ENCODE data around the gene LGI4.
"Not testable (repeated sequence)": the region's sequence is repeated elsewhere in the genome, so short reads cannot be mapped to it uniquely, and the experiment has no call there.

Gene LGI4

GRCh38 chr19:35160629-35161433 lies 26.0 kb upstream of the LGI4 start:
- DNase-seq (ENCODE audit: low read depth in 2 of 2): no peak

- no peak for DNase-seq (ENCODE audit: low read depth in 2 of 2)
Observed at GRCh38 chr19:35159606-35160005, 24.7 kb upstream of the LGI4 start.

- DNase-seq (ENCODE audit: low read depth in 2 of 2): no peak
Observed at GRCh38 chr19:35157431-35157830, 22.6 kb upstream of the LGI4 start.

DNA sequence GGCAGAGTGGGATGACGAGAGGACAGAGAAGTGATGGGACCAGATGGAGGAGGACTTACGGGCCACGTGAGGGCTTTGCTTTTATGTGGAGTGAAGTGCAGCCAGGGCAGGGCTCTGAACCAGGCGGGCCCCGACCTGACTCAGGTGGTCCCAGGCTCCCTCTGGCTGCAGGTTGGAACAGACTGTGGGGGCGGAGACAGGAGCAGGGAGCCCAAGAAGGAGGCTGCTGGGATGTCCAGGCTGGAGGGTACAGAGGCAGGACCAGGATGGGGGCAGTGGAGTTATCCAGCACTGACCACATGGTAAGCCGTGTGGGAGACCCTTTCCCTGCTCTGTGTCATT lies 21.8 kb upstream of the LGI4 start:
- DNase-seq (ENCODE audit: low read depth in 2 of 2): no peak

DNA sequence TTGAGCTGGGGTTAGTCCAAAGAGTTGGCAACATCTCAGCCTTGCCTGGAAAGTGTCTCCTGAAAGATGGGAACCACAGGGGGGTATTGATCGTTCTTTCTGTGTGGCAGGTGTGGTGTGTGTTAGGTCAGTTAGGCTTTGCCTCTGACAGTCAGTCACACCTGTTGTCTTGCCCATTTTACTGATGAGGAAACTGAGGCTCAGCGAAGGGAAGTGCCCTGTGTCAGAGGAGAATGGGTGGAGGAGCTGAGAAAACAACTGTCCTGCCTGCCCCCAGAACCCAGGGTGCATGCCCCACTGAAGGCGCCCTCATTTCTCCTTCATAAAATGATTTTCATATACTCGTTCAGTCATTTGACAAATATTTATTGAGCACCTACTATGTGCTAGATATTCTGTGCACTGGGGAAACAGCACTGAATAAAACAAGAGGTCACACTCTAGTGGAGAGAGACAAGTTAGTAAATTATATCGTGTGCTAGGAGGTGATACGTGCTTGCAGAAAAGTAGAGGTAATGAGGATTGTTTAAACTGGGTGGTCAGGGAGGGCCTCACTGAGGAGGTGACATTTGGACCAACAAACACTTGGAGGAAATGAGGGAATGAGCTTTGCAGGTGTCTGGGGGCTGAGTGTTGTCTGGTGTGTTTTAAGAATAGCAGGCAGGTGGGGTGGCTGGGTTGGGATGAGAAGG lies 21.3 kb upstream of the LGI4 start:
- no peak for DNase-seq (ENCODE audit: low read depth in 2 of 2)

DNA sequence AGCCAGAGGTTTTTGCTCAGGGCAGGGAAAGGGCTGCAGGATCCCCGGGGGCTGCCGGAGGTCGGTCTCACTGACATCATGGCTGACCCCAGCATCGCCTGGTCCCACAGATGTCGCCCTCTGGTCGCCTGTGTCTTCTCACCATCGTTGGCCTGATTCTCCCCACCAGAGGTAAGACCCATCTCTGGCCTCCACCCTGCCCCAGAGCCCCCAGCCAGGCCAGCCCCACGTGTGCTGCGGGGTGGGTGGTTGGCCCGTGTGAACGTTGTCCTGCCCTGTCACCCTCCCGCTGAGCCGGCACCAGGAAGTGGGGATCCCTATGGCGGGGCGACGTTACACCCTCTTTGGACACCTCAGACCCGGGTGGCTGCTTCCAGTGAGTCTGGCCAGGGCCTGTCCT lies 20.6 kb upstream of the LGI4 start:
- no peak for DNase-seq (ENCODE audit: low read depth in 2 of 2)

DNA sequence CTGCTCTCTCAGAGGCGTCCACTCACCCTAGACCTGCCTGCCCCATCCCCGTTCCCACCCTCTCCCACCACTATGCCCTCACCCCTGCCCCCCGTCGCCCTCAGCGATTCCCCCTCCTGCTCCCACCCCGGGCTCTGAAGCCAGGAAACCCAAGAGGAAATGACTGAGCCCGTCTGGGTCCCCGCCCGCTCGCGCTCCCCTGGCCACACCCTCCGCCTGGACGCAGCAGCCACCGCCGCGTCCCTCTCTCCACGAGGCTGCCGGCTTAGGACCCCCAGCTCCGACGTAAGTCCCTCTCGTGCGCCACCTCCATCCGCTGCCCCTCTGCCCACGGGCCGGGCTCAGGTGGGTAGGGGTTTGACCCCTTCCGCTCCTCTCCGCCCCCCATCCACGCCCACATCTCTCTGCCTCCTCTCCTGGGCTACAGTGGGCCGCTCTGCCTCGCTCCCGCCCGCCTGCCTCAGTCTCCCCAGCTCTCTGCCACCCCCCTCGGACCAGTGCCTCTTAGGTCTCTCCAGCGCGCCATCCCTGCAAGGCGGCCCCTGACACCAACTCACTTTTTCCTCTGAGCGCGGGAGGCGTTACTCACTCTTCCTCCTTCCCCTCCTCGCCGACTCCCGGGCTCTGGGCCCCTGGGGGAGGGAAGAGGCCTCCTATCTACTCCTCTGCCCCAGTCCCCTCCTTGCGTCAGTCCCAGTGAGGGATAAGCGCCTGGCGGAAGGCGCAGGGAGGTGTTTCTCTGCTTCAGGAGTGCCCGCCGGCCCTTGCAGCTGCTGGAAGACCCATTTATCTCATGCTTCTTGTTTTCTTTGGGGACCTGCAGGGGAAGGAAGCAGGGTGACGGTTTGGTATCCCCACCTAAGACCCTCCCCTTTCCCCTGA lies 19.9 kb upstream of the LGI4 start, which contains the start of gene FXYD5:
Gene FXYD5 (plus strand): TSS at position 211 of the 882 bp plus-strand sequence. CDS start 816 bp downstream, outside the sequence.
- DNase-seq (ENCODE audit: low read depth in 2 of 2): peak; percentile 58 to 68

- DNase-seq (ENCODE audit: low read depth in 2 of 2): peak; percentile 46 to 62
Observed at GRCh38 chr19:35153701-35154524, 19.1 kb upstream of the LGI4 start.

GRCh38 chr19:35153129-35153522 lies 18.3 kb upstream of the LGI4 start:
- not testable (repeated sequence) for DNase-seq (ENCODE audit: low read depth in 2 of 2)

DNA sequence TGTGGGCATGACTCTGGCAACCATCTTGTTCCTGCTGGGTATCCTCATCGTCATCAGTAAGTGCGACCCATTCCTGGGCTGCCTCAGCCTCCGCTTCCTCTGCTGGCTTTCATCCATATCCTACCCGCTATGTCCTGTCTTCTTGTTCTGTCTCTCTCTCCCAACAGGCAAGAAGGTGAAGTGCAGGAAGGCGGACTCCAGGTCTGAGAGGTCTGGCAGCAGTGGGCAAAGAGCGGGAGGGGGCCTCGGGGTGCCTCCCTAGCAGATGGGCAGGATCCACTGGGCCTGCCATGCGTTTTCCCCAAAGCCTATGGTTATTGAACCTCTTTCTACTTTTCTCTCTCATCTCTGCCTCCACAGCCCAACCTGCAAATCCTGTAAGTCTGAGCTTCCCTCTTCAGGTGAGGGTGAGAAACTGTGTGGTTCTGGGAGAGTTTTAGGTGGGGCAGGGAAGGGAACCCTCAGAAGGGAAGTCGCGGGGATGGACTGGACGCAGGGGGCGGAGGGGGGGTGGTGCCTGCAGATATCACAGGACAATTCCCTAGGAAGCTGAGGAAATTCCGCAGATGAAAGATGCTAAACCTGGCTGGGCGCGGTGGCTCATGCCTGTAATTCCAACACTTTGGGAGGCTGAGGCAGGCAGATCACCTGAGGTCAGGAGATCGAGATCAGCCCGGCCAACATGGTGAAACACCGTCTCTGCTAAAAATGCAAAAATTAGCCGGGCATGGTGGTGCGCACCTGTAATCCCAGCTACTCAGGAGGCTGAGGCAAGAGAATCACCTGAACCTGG lies 16.6 kb upstream of the LGI4 start:
- no peak for DNase-seq (ENCODE audit: low read depth in 2 of 2)

- no peak for DNase-seq (ENCODE audit: low read depth in 2 of 2)
Observed at GRCh38 chr19:35150445-35150844, 15.6 kb upstream of the LGI4 start.

- DNase-seq (ENCODE audit: low read depth in 2 of 2): no peak
Observed at GRCh38 chr19:35149463-35149862, 14.6 kb upstream of the LGI4 start.

DNA sequence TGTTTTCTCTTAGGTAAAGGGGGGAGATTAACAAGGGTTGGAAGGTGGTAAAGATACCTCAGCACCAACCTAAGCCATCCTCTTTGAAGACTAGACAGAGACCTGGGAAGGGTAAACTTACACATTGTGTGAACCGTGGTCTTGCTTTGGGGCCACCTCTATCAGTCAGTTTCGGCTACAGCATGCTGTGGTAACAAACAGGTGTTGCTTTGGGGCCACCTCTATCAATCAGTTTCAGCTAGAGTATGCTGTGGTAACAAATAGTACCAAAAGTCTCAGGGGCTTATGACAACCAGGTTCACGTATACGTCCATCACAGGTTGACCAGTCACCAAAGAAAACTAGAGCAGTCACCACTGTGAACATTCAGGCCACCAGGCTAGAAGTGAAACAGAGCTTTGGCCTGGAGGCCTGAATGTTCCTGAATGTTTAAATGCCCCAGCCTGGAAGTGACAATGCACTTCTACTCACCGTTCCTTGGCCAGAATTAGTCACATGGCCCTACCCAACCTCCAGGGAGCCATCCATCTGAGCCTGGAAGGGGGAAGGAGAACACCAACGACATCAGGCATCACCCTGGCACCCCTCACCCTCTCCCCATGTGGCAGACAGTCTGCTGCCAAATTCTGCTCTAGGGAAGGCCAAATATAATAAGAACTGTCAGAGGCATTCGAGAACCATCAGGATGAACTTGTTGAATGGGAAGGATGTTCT lies 12.0 kb upstream of the LGI4 start:
- no peak for DNase-seq (ENCODE audit: low read depth in 2 of 2)

GRCh38 chr19:35144600-35145436 lies 10.0 kb upstream of the LGI4 start:
- no peak for DNase-seq (ENCODE audit: low read depth in 2 of 2)

DNA sequence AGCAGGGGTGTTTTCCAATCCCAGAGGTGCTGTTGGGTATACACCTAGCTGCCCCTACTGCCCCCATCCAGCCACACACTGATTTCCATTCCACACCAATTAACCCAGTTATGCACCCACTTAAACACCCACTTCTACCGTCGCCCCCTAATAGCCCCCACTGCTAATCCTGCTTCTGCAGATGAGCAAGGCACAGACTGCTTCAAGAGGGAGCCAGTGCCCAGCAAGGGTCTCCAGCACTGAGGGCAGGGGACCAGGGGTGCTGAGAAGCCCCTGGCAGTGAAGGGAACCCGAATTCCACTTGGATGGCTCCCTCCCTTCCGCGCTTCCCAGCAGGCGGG lies 9.4 kb upstream of the LGI4 start:
- DNase-seq (ENCODE audit: low read depth in 2 of 2): no peak

DNA sequence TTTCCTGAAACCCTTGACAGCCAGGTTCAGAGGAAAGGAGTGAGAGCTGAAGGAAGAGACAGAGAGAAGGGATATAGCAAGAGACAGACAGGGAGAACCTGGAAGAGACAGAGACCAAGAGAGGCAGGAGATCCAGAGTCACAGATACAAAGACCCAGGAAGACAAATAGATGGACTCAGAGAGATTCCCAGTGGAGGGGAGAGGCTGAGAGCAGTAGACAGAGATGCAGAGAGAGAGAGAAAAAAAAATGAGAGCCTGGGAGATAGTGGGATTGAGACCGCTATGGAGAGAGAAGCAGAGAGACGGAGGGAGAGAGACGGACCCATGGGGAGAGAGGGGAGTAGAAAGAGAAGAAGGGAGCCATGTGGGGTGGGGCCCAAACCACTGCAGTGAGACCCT lies 9.0 kb upstream of the LGI4 start:
- DNase-seq (ENCODE audit: low read depth in 2 of 2): no peak

- DNase-seq (ENCODE audit: low read depth in 2 of 2): no peak
Observed at GRCh38 chr19:35143231-35143715, 8.4 kb upstream of the LGI4 start, which contains the start of gene FXYD7. Gene FXYD7 (plus strand): TSS chr19:35143255. CDS start chr19:35143334, 79 bp downstream.

- peak; percentile 43 to 62 for DNase-seq (ENCODE audit: low read depth in 2 of 2)
Observed at GRCh38 chr19:35142606-35143230, 7.9 kb upstream of the LGI4 start.

All from stimulated activated CD8-positive, alpha-beta memory T cell treated with anti-CD3 and anti-CD28 coated beads, Interleukin-2, amount 100 ng/mL, for 1 hour (primary cell).